K562 treated with DMSO at 1 percent for 4 hours (cell line): ENCODE measurements around the gene ITPR1. TPM values are rescaled to one million over a fixed set of nuclear protein-coding genes. Genes with fewer than 3 reads are reported as not detected.

ENCODE experiments used
- total RNA-seq: library from RNA; unstranded; fragments of 300-600 nt; gene quantifications from 2 replicates; pipeline ENCODE4 v1.2.3, GENCODE V29; 2022; ENCODE audit not compliant: insufficient read depth

The ITPR1 gene
- 26.6 and 29.2 TPM in 2 replicates for total RNA-seq

GRCh38 chr3:4493014-4493940, at the start of gene ITPR1:
TSS of gene ITPR1 (plus strand) at chr3:4493348. CDS start at chr3:4516492, 23,144 bp downstream.

GRCh38 chr3:4466741-4467521, 26.2 kb upstream of the ITPR1 start, which contains the start of gene SUMF1:
TSS of gene SUMF1 (minus strand) at chr3:4467269. CDS start at chr3:4467245, 24 bp downstream.

Other genes with a start within 250 kb of the ITPR1 start
- gene SETMAR, start 190.0 kb upstream of the ITPR1 start, total RNA-seq = 5.6 and 5.8 TPM in 2 replicates
- 3.4 and 4.5 TPM in 2 replicates for gene SUMF1, start 26.1 kb upstream of the ITPR1 start, total RNA-seq